Neural progenitor cell (in vitro differentiated cells): ENCODE data around the gene COQ3. TPM values are rescaled to one million over a fixed set of nuclear protein-coding genes. Genes with fewer than 3 reads are reported as not detected.
A peak's percentile ranks its signal among the peaks of the same experiment; 100 is the strongest.

ENCODE experiments used
- DNase-seq: peaks from one replicate; pipeline ENCODE4 v3.0.0-alpha.2; 2016; ENCODE audit warnings: low spot score
- H2AFZ ChIP-seq: fragments of 200-600 bp; sonication (generic); replicated peaks from 2 replicates; pipeline ENCODE4 v1.6.1; 2016; ENCODE audit warnings: antibody characterized with exemption
- H3F3A ChIP-seq: fragments of 200-600 bp; sonication (generic); 2 replicates; pipeline ENCODE4 v1.6.1; 2016; ENCODE audit warnings: antibody characterized with exemption, low read depth
- H3K27ac ChIP-seq: fragments of 200-600 bp; sonication (generic); 2 replicates; pipeline ENCODE4 v1.5.1; 2016; ENCODE audit warnings: mild to moderate bottlenecking
- H3K27me3 ChIP-seq: fragments of 200-600 bp; sonication (generic); 2 replicates; pipeline ENCODE4 v1.6.1; 2016; ENCODE audit warnings: mild to moderate bottlenecking, moderate library complexity
- H3K36me3 ChIP-seq: fragments of 200-600 bp; sonication (generic); 2 replicates; pipeline ENCODE4 v1.5.1; 2016
- H3K4me1 ChIP-seq: fragments of 200-600 bp; sonication (generic); 2 replicates; pipeline ENCODE4 v1.6.1; 2016; ENCODE audit warnings: mixed run types
- H3K4me2 ChIP-seq: fragments of 200-600 bp; sonication (generic); 2 replicates; pipeline ENCODE4 v1.6.1; 2016
- H3K4me3 ChIP-seq: fragments of 200-600 bp; sonication (generic); 2 replicates; pipeline ENCODE4 v1.5.1; 2016
- H3K79me2 ChIP-seq: fragments of 200-600 bp; sonication (generic); 2 replicates; pipeline ENCODE4 v1.6.1; 2016; ENCODE audit warnings: low read depth
- H3K9ac ChIP-seq: fragments of 200-600 bp; sonication (generic); 2 replicates; pipeline ENCODE4 v1.6.1; 2016
- H3K9me3 ChIP-seq: fragments of 200-600 bp; sonication (generic); 2 replicates; pipeline ENCODE4 v1.5.1; 2016; ENCODE audit warnings: low read depth
- H4K20me1 ChIP-seq: fragments of 200-600 bp; sonication (generic); 2 replicates; pipeline ENCODE4 v1.6.1; 2016; ENCODE audit warnings: low read depth
- H3K27ac Mint-ChIP-seq: 3 replicates; pipeline ENCODE4 v1.8.0; 2021; ENCODE audit warnings: mixed read lengths
- H3K27me3 Mint-ChIP-seq: 2 replicates; pipeline ENCODE4 v1.8.0; 2022; ENCODE audit warnings: low read depth, mild to moderate bottlenecking, inconsistent platforms, moderate library complexity, mixed read lengths; ENCODE audit not compliant: insufficient read depth
- H3K36me3 Mint-ChIP-seq: 3 replicates; pipeline ENCODE4 v1.8.0; 2021; ENCODE audit warnings: mixed read lengths
- H3K4me1 Mint-ChIP-seq: 3 replicates; pipeline ENCODE4 v1.8.0; 2021; ENCODE audit warnings: mixed read lengths
- H3K4me3 Mint-ChIP-seq: 3 replicates; pipeline ENCODE4 v1.8.0; 2021; ENCODE audit warnings: mild to moderate bottlenecking, moderate library complexity, mixed read lengths
- H3K9me3 Mint-ChIP-seq: 3 replicates; pipeline ENCODE4 v1.8.0; 2020; ENCODE audit warnings: mixed read lengths
- EZH2 ChIP-seq: fragments of 200-600 bp; sonication (generic); IDR thresholded peaks from 2 replicates; pipeline ENCODE4 v1.6.1; 2017; ENCODE audit warnings: antibody characterized with exemption, mild to moderate bottlenecking, moderate library complexity
- EZH2phosphoT487 ChIP-seq: fragments of 200-600 bp; sonication (generic); IDR thresholded peaks from 2 replicates; pipeline ENCODE4 v1.6.1; 2017; ENCODE audit warnings: antibody characterized with exemption
- total RNA-seq: library from RNA; depleted of rRNA; stranded (reverse); fragments of >200 nt; gene quantifications from 2 replicates; pipeline ENCODE4 v1.2.3, GENCODE V29; 2015; ENCODE audit warnings: low replicate concordance
- TF ChIP-seq, protein P1 (sequence below): fragments of 200-600 bp; sonication (generic); IDR thresholded peaks from 2 replicates; pipeline ENCODE4 v1.5.1; 2017; ENCODE audit warnings: antibody characterized with exemption, mild to moderate bottlenecking

The COQ3 gene
- total RNA-seq, 1 donor from 2014 or later = 16.2 TPM

DNA sequence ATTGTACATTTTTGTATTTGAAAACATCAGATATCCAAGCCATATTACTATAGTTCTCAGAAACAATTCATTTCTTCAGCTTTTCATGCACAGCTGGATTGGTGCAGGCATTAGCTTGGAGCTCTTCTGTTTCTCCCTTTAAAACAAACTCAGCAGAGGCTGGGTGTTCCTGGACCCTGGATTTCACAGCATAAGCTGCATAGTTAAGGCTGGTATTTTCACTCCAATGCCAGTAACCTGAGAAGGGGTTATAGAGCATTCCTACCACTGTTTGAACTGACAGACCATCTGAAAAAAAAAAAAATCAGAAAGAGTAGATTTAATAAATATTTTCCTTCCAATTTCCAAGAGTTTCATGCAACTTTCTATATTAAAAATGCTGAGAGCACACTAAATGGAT, 24.5 kb downstream of the COQ3 start:
- Histone ChIP-seq H3K36me3 (no peaks in the 10 kb centered on the region), H2AFZ (no peak overlapping the region), H3K9ac (no peak overlapping the region), H3K4me1 (peaks cover 11% of the 10 kb centered on the region), H4K20me1 (no peaks in the 10 kb centered on the region), H3K79me2 (no peaks in the 10 kb centered on the region), H3F3A (no peaks in the 10 kb centered on the region), H3K27ac (no peak overlapping the region), H3K27me3 (no peaks in the 10 kb centered on the region), H3K4me2 (peak overlapping the region; percentile 54), H3K9me3 (no peaks in the 10 kb centered on the region), H3K4me3 (no peak overlapping the region)
- TF ChIP-seq EZH2phosphoT487 (no peak), EZH2 (no peak)
- TF ChIP-seq, protein P1, sequence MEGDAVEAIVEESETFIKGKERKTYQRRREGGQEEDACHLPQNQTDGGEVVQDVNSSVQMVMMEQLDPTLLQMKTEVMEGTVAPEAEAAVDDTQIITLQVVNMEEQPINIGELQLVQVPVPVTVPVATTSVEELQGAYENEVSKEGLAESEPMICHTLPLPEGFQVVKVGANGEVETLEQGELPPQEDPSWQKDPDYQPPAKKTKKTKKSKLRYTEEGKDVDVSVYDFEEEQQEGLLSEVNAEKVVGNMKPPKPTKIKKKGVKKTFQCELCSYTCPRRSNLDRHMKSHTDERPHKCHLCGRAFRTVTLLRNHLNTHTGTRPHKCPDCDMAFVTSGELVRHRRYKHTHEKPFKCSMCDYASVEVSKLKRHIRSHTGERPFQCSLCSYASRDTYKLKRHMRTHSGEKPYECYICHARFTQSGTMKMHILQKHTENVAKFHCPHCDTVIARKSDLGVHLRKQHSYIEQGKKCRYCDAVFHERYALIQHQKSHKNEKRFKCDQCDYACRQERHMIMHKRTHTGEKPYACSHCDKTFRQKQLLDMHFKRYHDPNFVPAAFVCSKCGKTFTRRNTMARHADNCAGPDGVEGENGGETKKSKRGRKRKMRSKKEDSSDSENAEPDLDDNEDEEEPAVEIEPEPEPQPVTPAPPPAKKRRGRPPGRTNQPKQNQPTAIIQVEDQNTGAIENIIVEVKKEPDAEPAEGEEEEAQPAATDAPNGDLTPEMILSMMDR = peak; percentile 16
- Mint-ChIP-seq H3K27me3 (no peaks in the 10 kb centered on the region), H3K4me3 (no peak overlapping the region), H3K36me3 (no peaks in the 10 kb centered on the region), H3K9me3 (no peaks in the 10 kb centered on the region), H3K27ac (no peak overlapping the region), H3K4me1 (peaks cover 9% of the 10 kb centered on the region)
- peak; percentile 65 for DNase-seq

DNA sequence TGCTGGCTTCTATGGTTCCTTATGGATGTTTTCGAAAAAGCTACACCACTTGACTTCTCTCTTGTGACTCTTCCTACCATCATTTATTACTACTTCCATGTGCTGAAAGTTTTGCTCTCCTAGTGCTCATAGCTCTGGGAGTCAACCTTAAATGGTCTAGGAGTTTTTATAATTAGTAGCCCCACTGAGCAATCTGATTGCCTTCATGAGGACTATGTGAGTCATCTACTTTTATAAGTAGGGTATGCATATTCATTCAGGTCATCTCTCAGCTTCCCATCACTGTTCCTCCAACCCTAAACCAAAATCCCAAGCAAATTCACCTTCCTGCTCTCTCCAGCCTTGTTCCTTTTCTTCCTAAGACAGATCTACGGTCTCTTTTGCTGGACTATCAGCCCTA, 27.1 kb downstream of the COQ3 start:
- Histone ChIP-seq H2AFZ (no peak overlapping the region), H3K79me2 (no peaks in the 10 kb centered on the region), H3K27me3 (no peaks in the 10 kb centered on the region), H3K4me3 (no peak overlapping the region), H3K4me2 (no peak overlapping the region), H3K9me3 (no peaks in the 10 kb centered on the region), H3K4me1 (peaks cover 11% of the 10 kb centered on the region), H3K27ac (no peak overlapping the region), H4K20me1 (no peaks in the 10 kb centered on the region), H3K36me3 (no peaks in the 10 kb centered on the region), H3K9ac (no peak overlapping the region), H3F3A (no peaks in the 10 kb centered on the region)
- no peaks in the 10 kb centered on the region for H3K9me3 Mint-ChIP-seq
- no peaks in the 10 kb centered on the region for H3K36me3 Mint-ChIP-seq
- no peak overlapping the region for H3K4me3 Mint-ChIP-seq
- H3K4me1 Mint-ChIP-seq = peaks cover 9% of the 10 kb centered on the region
- peaks cover 4% of the 10 kb centered on the region for H3K27me3 Mint-ChIP-seq
- TF ChIP-seq EZH2phosphoT487 (no peak), EZH2 (no peak)
- TF ChIP-seq, protein P1 = no peak
- no peak overlapping the region for H3K27ac Mint-ChIP-seq
- no peak for DNase-seq

DNA sequence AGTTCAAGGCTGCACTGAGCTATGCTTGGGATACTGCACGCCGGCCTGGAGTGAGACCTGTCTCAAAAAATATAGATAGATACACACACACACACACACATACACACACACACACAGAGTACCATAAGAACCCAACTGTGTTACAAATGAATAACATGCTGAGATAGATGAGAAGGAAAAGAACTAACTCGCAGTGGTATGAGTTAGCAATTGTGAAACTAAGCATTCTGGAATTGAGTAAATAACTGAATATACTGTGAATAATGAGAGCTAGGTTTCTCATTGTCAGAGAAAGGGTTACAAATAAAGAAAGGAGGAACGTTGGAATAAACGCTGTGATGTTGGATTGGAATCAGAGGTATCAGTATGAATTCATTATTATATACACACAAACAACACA, 30.0 kb downstream of the COQ3 start:
- Mint-ChIP-seq H3K36me3 (no peaks in the 10 kb centered on the region), H3K4me3 (no peak overlapping the region), H3K9me3 (no peaks in the 10 kb centered on the region), H3K27me3 (peaks cover 4% of the 10 kb centered on the region), H3K27ac (no peak overlapping the region), H3K4me1 (no peaks in the 10 kb centered on the region)
- peaks cover 1% of the 10 kb centered on the region for H3K4me1 ChIP-seq
- no peaks in the 10 kb centered on the region for H3K9me3 ChIP-seq
- no peak overlapping the region for H3K9ac ChIP-seq
- no peak overlapping the region for H2AFZ ChIP-seq
- no peak overlapping the region for H3K27ac ChIP-seq
- H3K27me3 ChIP-seq = no peaks in the 10 kb centered on the region
- no peak for DNase-seq
- H3F3A ChIP-seq = no peaks in the 10 kb centered on the region
- no peak overlapping the region for H3K4me3 ChIP-seq
- TF ChIP-seq EZH2 (no peak), EZH2phosphoT487 (no peak)
- TF ChIP-seq, protein P1 = no peak
- no peaks in the 10 kb centered on the region for H3K36me3 ChIP-seq
- H4K20me1 ChIP-seq = no peaks in the 10 kb centered on the region
- no peaks in the 10 kb centered on the region for H3K79me2 ChIP-seq
- no peak overlapping the region for H3K4me2 ChIP-seq
